NCI-H82 (cell line): Measurements from ENCODE around the gene CALD1.
A peak's percentile ranks its signal among the peaks of the same experiment; 100 is the strongest.

Experiments used
- DNase-seq: peaks from one replicate; lab custom pipeline; 2025; lab: John Stamatoyannopoulos, UW

Gene CALD1

GRCh38 chr7:134865001-134865845, 85.8 kb downstream of the CALD1 start:
- no peak for DNase-seq

DNA sequence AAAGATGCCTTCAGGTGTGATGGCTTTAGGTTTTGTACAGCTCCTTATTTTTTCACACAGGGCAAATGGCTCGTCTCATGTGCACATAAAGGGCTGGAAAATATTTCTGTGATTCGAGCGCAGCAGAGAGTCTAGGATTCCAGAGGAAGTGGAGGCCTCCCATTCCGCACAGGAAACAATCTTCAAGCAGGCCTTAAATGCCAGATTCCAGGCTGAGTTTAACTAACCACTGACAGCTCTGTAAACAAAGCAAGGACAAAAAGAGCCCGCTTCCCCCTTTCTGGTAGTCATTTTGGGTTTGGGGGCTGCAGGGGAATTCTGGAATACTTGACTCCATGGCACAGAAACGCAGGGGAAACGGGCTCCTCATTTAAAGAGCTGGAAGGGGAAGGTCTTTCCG, 87.2 kb downstream of the CALD1 start:
- DNase-seq = no peak

GRCh38 chr7:134870156-134870555, 90.7 kb downstream of the CALD1 start:
- no peak for DNase-seq

DNA sequence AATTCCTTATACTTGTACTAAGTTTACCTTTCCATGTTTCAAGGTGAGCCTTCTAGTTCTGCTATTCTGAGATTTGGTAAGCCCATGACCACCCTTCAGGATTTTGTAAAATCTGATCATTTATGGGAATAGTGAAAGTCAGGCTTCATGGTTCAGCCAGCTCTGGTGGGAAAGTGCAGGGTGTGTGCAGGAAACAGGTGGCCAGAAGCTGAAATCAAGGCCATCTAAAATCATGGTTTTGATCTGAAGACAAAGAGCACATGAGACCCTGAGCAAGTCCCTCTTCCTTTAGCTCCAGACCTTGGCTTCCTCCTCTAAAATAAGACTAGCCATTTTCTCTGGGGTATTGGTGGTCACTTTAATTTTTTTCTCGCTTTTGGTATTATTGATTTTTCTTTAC, 91.3 kb downstream of the CALD1 start:
- DNase-seq = no peak

DNA sequence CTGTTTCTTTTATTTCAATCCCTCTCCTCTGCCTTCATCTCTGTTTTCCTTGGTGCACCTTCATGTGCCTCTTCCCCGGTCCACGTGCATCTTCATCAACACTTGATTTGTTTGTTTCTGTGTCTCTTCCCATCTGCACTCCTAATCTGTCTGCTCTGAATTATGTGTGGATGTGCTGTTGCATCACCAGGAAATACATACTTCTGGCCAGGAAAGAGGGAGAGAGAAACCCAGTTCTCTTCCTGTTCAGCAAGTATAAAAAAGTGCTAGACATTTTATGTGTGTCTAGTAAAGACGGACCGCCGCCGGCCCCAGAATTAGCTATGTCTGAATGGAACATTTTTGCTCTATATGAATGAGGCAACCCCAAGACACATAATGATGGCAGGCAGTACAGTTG, 93.8 kb downstream of the CALD1 start:
- DNase-seq = no peak

- no peak for DNase-seq
Observed at GRCh38 chr7:134874407-134874806, 95.0 kb downstream of the CALD1 start.

DNA sequence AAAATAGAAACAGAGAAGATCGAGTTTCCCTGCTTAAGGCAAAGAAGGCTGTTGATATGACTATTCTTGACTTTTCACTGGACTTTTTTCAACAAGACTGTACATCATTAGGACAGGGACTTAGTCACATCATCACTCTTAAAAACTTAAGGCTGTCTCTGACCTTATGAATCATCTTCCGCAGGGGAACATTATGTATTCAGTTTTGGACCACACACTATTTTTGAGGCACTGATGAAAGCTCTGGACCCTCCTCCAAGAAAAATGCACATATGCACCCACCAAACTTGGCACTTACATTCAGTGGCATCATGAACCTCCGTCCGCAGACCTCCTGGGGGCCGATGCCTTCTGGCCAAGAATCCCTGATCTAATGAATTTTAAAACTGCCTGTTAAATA, 96.4 kb downstream of the CALD1 start:
- no peak for DNase-seq

GRCh38 chr7:134878746-134879357, 99.4 kb downstream of the CALD1 start:
- DNase-seq = no peak

- DNase-seq = no peak
Observed at GRCh38 chr7:134879815-134880475, 100.5 kb downstream of the CALD1 start.

DNA sequence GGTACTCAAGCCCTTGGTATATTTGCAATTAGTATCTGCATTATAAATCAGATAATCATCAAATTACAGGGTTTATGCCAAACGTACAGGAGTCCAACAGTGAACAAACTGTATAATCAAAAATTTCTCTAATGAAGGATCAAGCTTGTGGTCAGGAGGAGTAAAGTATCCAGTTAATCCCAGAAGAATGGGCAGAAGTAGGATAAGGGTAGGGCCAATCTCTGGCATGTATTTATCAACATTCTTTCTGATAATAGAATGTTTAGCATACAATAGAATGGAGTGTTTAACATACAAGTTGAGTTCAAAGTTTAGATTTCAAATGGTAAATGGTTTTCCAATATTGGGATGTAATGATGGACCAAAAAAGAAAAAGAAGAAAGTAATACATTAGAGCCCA, 103.0 kb downstream of the CALD1 start:
- no peak for DNase-seq

- no peak for DNase-seq
Observed at GRCh38 chr7:134885967-134886352, 106.5 kb downstream of the CALD1 start.

GRCh38 chr7:134886353-134887057, 107.1 kb downstream of the CALD1 start:
- DNase-seq = no peak

GRCh38 chr7:134887523-134887922, 108.1 kb downstream of the CALD1 start:
- DNase-seq = no peak

DNA sequence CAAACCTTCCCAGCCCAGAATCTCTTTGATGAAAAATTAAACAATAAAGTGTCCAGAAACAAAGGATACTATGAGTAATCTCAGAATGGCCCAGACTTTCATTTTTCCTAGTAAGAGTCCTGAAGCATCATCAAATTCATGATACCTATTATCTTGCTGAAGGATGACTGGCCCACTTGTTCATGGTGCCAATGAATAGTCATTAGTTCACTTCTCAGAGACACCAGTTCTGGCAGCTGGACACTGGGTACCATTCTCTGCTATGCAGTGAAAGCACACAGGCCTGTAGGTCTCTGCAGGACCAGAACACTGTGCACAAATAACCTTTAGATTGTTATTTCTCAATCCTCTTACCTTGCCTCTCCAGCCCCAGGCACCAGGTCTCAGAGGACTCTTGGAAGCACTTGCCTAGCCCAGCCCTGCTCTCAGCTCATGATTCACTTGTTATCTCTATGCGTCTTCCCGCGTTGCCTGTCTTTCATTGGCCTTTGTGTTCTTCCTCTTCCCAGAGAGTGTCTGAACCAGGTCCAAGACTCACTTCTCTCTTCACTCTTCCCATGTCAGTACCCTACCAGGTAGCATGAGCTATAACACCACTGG, 108.8 kb downstream of the CALD1 start:
- DNase-seq = no peak

DNA sequence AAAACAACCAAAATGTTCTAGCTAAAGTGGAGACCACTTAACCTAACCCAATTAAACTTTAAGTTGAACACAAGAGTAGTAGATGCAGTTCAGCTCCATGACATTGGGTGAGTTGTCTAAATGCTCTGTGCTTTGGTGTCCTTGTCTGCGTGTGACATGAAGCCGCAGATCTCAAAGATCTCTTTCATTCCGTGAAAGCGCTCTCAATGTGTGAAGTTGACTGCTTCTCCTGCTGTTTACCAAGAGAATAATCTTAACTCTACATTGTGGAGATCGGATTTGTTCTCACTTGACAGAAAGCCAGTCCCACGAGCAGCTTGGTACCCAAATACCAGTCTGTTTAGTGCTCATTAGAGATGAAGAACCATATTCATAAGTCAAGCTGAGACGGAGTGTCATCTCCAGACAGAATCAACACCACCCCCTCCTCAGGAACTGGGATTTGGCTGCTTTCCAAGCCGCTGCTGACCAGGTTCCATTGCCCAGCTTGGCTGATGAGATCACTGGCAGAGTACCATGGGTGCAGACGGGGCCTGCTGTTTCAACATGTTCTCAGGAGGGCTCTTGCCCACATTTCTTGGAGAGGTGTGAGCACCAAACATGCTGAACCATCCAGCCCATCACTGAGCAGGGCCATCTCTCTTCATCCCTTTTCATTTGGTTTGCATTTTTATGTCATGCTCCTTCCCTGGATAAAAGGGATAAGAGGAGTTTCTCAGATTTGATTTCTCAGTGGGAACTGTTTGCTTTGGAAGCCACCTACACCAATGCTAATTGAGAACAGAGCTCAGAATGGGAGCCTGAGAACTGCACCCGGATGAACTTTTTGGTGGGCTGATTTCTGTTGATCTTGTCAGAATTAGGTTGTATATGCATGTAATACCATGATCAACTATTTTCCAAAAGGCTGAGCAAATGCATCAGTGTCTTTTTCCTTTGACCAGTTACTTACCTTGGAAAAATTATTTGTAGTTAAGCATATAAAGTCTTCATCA, 111.1 kb downstream of the CALD1 start:
- peak; percentile 37 for DNase-seq

DNA sequence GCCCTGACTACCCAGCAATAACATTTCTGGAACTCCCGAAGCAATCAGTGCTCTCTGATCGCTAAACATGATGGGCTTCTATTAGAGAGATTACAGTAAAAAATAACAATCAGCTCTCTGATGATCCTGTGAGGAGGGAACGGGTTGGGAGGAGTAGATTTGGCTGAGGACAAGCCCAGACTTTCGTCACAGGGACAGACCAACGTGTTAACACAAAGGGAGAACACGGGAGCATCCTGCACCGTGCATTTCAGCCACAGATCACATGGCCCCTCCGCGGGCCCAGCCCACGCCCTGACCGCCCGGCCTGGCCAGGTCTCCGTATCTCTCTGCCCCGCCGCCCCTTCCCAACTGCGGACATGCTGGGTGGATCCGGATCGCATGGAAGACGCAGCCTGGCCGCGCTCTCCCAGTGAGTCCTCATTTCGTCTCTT, 111.8 kb downstream of the CALD1 start:
- peak; percentile 92 for DNase-seq

- peak; percentile 53 for DNase-seq
Observed at GRCh38 chr7:134891696-134892678, 112.6 kb downstream of the CALD1 start.

- no peak for DNase-seq
Observed at GRCh38 chr7:134892963-134893362, 113.5 kb downstream of the CALD1 start.

- DNase-seq = no peak
Observed at GRCh38 chr7:134893920-134894319, 114.5 kb downstream of the CALD1 start.

- DNase-seq = no peak
Observed at GRCh38 chr7:134894928-134895327, 115.5 kb downstream of the CALD1 start.
